GM19452 (cell line): Measurements from ENCODE around the gene CCDC148.
"Not testable (repeated sequence)": the region's sequence is repeated elsewhere in the genome, so short reads cannot be mapped to it uniquely, and the experiment has no call there.

Experiments
- ATAC-seq: cut with Tn5 transposase; IDR thresholded peaks from one replicate; pipeline ENCODE4 v1.9.1; 2021; ENCODE audit not compliant: unreplicated experiment

Gene CCDC148

GRCh38 chr2:158223066-158223465, 233.5 kb downstream of the CCDC148 start:
- ATAC-seq, result not testable (repeated sequence)

GRCh38 chr2:158221063-158222020, 235.2 kb downstream of the CCDC148 start:
- ATAC-seq, result no peak

GRCh38 chr2:158217593-158217992, 239.0 kb downstream of the CCDC148 start:
- no peak for ATAC-seq

DNA sequence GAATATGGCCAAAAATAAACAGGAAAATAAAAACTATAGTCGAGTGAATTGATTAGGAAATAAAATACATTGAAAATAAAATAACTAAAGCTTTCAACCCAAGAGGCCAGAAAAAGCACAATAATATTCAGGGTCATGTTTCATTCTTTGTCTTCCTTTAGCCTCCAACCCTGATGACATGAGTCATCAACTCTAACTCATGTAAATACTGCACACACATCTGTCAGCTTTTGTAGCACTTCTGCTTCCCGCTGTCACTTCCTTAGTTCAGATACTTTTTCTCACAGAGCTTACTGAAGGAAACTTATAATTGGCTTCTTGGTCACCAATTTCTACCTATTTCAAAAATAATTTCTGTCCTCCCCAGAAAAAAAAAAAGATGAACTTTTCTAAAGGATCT, 242.1 kb downstream of the CCDC148 start:
- peak; percentile 81 for ATAC-seq

GRCh38 chr2:158213773-158214172, 242.8 kb downstream of the CCDC148 start:
- no peak for ATAC-seq

- ATAC-seq, result no peak
Measured at GRCh38 chr2:158212301-158212700, 244.3 kb downstream of the CCDC148 start.

- no peak for ATAC-seq
Measured at GRCh38 chr2:158211502-158211901, 245.1 kb downstream of the CCDC148 start.

DNA sequence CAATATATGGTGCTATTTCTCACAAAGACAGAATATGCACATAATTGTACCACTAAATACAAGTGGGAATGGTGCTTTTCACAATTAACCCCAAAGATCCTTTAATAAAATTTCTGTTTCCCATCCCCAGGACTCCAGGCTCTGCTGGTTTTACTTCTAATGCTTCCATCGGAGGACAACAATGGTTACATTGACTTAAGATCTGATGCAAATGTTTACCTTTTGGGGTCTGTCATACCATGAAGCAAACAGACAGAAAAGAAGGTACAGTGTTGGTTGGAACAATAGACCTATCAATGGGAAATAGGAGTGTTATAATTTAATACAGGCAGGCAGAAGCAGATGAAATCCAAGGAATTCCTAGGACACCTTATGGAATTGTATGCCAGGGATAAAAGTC, 249.2 kb downstream of the CCDC148 start:
- no peak for ATAC-seq

DNA sequence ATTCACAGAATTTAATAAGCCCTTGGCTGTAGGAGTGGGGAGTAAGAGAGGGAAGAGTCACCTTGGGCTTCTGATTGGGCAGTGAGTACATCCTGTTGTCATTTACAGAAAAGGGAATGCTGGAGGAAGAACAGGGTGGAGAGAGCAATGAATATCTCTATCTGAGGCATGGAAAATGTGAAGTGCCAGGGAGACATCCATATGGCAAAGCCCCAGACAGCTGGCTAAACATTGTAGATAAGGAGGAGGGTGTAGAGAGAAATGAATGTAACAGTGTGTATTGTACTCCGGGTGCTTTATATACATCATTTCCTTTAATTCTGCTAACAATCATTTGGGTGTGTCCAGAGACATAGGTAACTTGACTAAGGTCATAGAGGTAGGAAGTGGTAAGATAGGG, 251.3 kb downstream of the CCDC148 start:
- no peak for ATAC-seq

DNA sequence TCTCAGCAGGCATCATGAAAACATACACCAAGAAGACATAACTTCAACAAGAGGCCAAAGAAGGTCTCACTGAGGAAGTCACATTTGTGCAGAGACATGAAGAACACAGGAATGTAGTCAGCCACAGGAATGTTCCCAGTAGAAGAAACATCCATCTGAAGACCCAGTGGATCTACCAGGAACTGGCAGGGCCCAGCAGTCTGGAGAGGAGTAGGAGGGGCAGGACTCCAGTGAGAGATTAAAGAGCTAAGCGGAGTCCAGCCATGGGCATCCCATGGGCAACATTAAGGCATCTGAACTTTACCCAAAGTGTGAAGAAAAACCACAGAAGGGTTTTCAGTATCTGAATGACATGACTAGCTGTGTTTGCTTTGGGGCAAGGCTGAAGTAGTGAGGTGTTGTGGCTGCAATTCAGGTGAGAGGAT, 251.8 kb downstream of the CCDC148 start:
- no peak for ATAC-seq

GRCh38 chr2:158202161-158202815, 254.3 kb downstream of the CCDC148 start:
- no peak for ATAC-seq

- no peak for ATAC-seq
Measured at GRCh38 chr2:158199928-158200650, 256.5 kb downstream of the CCDC148 start.

DNA sequence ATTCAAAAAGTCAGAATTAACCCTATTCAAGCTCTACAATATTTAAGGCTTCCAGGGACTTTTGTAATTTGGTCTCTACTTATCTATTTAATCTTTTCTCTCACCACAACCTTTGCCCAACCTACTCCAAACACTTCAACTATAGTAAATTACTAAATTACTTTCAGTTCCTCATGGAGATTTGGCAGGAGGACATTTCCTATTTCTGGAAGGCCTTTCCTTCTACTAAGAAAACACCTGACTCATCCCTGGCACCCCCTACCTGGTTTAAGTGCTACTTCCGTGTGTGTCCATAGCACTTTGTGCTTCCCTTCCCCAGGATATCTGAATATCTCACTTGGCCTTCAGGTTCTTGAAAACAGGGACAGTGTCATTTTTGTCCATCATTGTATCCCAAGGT, 258.6 kb downstream of the CCDC148 start:
- ATAC-seq, result no peak

GRCh38 chr2:158194229-158194628, 262.3 kb downstream of the CCDC148 start:
- ATAC-seq, result no peak

GRCh38 chr2:158192515-158193443, 263.8 kb downstream of the CCDC148 start:
- ATAC-seq, result no peak

GRCh38 chr2:158191076-158191895, 265.3 kb downstream of the CCDC148 start:
- peak; percentile 77 for ATAC-seq

- ATAC-seq, result no peak
Measured at GRCh38 chr2:158189526-158189925, 267.0 kb downstream of the CCDC148 start.

DNA sequence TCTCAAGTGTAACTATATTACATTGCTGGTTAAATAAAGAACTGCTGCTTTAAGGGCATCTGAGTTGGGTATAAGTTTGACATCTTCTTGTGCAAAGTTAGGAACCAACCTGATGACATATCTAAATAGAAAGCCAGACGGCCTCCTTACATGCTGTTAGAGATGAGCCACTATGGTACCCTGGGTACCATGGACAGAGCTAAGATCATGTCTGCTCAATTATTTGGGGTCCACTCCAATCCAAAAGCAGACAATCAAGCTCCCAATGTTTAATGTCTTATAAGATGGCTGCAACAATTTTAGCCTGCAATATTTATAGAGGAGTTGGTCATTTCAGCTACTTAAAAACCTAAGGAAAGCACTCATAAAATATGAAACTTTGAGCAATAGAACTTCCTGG, 268.6 kb downstream of the CCDC148 start:
- no peak for ATAC-seq

DNA sequence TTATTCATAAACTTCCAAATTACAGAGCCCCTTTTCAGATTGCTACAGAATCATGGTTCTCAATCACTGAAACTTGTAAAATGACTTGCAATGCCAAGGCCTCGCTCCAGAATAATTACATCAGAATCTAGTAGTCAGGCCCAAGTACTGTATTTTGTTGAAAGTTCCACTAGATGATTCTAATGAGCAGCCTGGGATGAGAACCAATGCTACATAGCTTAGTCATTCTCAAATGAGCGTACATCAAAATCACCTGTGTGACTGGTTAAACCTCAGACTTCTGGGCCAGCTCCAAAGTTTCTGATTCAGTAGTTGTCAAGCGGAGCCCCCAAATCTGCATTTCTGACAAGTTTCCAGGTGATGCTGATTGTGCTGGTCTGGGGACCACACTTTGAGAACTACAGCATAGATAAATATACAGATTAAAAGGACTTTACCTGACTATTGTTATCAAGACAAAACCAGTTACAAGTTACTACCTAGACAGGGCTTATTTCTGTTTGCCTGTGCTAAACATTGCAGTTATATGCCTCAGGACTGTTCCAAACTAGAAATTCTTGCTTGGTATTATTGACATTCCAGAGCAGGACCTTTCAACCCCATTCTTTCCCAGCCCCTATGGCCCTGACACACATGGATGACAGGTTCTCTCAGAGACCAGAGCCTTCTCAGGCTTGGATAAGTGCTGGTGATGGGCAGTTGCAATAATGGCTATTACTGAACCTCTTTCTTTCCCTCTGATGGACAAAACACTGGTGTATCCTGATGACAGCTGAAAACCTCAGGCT, 271.8 kb downstream of the CCDC148 start:
- no peak for ATAC-seq
